CD4-positive, alpha-beta T cell treated with Interleukin-17A for 4 hours (primary cell): Measurements from ENCODE around the gene A3GALT2.
A peak's percentile ranks its signal among the peaks of the same experiment; 100 is the strongest.

ENCODE experiments used
- DNase-seq: peaks from one replicate; pipeline ENCODE4 v3.0.0-alpha.2; 2020; ENCODE audit warnings: mixed read lengths

A3GALT2 gene

DNA sequence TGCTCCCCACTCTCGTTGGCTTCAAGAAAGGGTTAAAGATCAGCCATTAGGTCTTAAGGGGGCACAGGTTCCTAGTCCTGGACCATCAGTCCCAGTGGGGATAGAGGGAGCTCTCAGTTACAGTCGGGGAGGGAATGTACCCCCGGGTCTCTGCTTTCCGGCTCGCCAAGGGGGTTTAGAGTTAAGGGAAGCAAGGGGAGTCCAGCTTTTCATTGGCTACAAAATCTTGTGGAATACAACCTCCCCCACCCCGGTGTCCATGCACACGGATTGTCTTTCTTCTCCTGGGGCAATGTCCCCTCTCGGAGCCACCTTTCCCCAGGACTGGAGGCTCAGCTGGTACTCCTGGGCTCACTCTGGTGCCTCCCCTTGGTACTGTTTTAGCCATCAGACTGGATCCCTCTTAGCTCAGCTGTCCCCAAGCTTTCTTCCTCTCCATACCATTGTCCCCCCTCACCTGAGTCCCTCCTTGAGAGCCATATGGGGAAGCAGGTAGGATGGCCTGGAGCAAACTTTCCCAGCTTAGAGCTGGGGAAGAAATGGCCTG is at the start of gene A3GALT2:
Gene A3GALT2 (minus strand): TSS at position 480 of the 547 bp plus-strand sequence. CDS start 0 bp downstream, at position 480.
- DNase-seq: no peak

DNA sequence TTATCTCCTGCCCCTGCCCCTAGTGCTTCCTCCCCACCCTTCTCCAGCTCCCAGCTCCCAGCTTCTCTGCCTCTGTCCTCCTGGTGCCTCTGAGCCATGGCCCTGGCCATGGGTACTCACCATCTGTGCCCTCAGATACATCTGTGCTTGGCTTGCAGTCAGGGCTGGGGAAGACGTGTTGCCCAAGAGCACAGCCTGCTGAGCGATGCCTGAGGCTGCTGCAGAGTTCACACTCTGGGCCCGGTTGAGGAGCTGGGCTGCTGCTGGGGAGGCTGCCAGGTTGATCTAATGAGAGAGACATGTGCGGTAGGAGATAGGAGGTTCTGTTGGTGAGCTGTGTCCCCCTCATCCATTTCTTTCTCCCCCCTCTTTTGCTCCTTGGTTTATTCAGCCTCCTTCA is 49.4 kb upstream of the A3GALT2 start:
- no peak for DNase-seq

DNA sequence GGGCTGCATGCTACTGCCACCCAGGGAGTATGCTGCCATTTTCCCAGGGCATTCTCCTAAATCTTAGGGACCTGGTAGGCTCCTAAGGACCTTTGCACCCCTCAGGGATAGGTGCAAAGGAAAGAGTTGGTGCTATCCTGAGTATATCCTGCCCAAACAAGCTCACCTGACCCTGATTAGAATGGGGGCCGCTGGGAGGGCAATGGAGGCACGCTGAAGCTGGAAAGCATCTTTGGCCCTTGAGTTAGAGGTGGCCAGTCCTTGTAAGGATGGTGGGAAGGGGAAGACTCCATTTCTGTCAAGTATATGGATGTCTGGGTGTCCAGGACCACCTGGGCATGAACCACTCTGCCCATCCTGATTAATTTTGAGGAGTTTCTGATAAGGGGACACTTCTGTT is 48.9 kb upstream of the A3GALT2 start:
- no peak for DNase-seq

DNA sequence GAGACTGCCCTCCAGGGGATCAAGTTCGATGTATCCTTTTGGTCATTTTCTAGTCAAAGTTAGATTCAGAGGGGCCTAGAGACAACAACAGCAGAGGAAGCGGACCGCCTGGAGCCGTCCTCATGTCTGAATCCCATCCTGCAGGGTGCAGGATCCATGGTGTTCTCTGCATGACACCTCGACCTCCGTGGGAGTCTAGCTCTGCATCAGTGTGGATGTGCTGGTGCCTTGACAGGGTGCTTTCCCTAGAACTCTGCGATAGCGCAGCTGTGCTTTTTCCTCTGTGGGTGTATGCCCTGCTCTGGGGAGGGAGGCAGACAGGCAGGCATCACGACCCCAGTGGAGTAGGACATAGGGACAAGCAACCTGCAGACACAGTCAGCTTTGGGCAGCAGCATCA is 48.2 kb upstream of the A3GALT2 start:
- DNase-seq: no peak

- DNase-seq: no peak
Measured at GRCh38 chr1:33368431-33368830, 47.5 kb upstream of the A3GALT2 start.

- DNase-seq: peak; percentile 94
Measured at GRCh38 chr1:33367485-33368405, 46.8 kb upstream of the A3GALT2 start.

DNA sequence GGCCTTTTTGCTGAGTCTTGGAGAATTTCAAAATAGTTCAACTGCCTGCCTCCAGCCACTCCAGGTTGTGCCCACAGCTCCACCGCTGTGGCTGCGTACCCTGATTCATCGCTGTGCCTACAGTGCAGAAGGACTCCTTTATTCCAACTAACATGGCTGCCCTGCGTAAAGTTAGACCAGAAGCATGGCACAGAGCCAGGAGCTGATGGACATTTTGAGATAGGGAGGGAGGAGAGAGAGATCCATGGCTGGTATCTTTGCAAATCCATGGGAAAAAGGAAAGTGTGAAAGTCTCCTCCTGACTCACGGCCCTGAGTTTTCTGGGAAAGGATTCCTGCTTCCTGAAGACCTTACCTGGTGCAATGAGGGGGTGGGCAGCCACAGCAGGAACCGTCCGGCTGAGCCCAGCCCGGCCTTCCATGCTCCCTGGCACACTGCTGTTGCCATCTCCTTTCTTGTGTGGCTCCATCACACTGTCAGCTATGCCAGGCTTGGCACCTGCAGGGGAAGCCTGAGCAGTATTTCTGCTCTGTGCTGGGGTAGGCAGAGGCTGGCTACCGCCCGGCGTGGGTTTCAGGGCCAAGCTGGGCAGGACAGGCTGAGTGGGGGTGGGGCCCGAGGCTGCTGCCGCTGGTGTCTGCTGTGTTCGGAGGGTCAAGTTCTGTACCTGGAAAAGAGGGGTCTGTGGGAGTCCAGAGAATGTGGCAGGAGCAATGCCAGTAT is 46.0 kb upstream of the A3GALT2 start:
- no peak for DNase-seq

- DNase-seq: no peak
Measured at GRCh38 chr1:33365560-33365997, 44.7 kb upstream of the A3GALT2 start.

- no peak for DNase-seq
Measured at GRCh38 chr1:33364565-33364918, 43.6 kb upstream of the A3GALT2 start.

- DNase-seq: no peak
Measured at GRCh38 chr1:33363470-33363861, 42.6 kb upstream of the A3GALT2 start.

GRCh38 chr1:33363021-33363420 is 42.1 kb upstream of the A3GALT2 start:
- DNase-seq: no peak

- DNase-seq: no peak
Measured at GRCh38 chr1:33361532-33362235, 40.8 kb upstream of the A3GALT2 start.

DNA sequence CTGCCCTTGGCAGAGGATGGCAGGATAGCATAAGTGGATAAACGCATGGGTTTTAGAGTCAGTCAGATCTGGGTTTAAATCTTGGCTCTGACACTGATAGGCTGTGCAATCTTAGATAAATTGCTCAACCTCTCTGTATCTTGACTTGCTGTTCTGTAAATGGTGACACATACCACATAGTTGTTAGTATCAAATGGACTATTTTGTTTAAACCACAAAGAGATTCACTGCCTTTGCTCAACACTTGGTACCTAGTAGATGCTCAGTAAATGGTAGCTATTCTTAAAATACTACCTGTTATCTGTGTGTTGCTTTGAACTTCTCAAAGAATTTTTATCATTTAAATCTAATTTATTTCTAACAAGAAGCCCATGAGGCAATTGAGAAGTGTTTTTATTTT is 39.5 kb upstream of the A3GALT2 start:
- DNase-seq: no peak

DNA sequence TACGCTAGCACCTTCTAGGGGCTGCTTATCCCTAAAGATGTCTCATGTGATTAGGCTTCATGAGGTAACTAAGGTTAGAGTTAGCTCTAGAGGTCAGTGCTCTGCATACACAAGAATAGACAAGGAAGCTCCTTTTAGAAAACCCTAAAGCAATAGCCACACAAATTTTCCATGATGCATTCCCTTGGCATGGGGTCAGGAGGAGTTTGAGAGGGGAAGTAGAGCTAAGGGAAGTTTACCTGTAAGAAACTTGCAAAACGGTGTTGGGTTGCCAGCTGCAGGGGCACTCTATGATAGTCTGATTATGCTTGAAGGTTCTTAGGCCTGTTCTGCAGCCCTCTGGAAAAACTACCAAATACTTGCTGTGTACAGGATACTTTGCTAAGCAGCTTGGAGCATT is 39.0 kb upstream of the A3GALT2 start:
- DNase-seq: no peak

DNA sequence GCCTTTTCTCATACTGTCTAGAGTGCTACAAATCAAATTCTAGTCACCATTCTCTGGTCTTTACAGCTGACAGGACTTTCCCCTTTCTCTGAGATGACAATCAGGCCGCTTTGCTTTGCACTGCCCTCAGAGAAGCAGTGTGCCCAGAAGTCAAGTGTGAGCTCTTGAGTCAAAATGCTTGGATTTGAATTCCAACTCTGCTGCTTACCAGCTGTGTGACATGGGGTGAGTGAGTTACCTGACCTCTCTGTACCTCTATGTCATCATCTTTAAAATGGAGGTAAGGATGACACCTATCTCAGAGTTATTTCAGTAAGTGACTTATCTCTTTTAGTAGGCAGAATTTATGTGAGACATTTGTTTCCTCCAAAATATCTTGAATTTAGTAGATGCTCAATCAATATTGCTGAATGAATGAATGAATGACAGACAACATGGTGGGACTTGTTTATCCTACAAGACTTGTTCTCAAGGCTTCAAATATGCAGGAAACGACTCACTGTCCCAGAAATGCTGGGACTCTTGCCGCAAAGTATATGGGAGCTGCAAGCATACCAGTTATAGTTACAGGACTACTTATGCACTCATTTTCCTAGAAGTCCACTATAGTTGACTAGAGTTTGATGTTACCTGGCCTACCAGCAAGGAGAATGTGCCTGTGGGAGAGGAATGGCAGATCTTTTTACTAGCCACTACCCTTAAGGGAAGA is 38.1 kb upstream of the A3GALT2 start:
- no peak for DNase-seq

DNA sequence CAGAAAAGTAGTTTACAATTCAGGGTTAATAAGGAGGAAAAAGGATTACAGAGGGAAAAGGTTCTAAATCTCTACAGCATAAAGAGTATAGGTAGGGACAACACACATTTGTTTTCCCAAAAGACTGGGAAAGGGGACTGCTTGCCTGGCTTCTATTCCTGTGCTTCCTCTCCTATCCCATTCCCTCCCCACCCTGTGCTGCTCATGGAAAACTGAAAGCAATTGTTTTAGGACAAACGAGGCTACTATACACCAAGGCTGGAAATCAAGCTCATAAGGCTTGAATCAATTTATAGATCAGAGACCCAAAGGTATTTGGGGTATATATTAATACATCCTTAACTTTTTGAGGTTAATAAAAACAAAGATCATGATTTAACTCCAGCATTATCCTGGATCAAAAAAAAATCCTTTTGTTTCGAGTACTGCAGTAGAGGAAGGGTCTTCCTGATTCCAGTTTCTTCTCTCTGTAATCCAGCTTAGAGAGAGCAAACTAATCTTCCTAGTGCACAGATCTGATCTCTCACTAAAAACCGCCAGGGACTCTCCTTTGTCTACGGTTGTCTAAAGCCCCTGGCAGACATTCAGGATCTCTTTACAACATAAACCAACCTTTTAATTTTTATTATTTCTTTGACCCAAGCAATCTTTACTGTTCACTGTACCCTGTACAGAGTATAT is 37.4 kb upstream of the A3GALT2 start:
- no peak for DNase-seq

DNA sequence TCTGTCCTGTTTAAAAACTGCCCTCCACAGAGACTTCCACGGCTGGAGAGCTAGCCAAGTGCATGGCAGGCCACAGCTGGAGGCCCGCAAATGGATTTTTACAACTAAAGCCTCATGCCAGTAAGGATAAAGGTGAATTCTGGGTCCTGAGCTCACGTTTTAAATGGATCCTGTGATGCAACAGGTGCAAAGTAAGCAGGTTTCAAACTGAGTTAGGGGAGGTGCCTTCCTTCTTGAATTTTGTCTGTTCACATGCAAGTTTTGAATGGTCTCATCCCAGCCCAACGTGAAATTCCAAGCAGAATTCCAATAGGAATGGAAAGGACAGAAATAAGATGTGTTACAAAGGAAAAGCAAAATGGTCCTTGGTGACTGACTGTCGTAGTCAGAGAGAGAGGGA is 36.2 kb upstream of the A3GALT2 start:
- DNase-seq: no peak

DNA sequence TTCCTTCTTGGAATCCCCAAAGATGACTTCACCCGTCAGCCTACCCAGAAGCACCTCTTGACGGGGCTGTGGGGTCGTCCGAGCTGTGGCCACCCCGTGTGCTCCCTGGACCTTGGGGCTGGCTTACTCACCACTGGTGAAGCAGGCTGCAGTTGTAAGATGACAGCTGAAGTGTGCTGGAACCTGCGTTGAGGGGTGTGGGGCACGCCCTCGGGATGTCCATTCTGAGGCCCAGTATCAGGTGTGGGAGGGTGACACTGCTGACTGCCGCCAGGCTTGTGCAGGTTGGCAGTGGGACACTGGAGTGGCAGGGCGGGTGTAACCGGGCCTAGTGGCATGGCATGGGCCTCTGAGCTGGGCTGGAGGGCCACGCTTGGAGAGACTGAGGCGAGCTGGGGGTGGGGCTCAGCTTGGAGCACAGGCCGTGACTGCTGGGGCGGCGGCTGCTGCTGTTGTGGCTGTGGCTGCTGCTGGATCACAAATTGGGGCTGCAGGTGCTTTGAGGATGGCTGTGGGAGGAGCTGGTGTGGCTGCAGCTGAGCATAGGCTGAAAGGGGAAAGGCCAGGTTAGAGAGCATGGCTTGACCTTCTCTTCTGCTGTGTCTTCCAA is 33.9 kb upstream of the A3GALT2 start:
- no peak for DNase-seq

DNA sequence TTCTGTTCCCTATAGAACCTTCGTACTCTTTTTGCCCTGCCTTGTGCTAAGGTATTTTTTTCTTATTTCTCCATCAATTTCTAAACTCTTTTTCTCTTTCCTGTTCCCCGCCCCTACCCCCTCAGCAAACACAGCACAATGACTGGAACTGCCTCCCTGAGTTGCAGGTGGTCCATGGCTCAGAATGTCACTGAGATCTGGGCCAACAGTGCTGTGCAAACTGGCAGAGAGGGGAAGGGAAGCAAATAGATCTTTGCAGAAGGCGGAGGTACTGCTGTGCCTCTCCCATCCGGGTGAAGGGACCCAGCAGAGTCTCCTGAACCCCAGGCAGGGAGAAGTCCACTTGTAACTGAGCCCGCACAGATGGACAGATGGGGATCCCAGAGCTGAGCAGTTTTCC is 32.6 kb upstream of the A3GALT2 start:
- DNase-seq: no peak

DNA sequence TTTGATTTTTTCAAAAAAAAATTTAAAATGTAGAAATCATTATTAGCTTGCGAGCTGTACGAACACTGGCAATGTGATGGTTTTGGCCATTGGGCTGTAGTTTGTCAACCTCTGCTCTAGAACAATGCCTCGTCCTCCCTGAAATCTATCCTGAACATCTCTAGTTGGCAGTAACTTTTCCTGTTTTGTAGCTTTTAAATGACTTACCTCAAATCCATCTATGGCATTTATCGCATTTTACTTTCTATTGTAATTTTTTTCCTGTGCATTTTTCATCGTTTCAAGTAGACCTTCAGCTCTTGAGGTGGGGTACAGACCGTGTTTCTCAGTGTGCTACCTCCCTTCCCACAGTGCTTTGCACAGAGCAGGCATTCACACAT is 30.4 kb upstream of the A3GALT2 start:
- DNase-seq: no peak

DNA sequence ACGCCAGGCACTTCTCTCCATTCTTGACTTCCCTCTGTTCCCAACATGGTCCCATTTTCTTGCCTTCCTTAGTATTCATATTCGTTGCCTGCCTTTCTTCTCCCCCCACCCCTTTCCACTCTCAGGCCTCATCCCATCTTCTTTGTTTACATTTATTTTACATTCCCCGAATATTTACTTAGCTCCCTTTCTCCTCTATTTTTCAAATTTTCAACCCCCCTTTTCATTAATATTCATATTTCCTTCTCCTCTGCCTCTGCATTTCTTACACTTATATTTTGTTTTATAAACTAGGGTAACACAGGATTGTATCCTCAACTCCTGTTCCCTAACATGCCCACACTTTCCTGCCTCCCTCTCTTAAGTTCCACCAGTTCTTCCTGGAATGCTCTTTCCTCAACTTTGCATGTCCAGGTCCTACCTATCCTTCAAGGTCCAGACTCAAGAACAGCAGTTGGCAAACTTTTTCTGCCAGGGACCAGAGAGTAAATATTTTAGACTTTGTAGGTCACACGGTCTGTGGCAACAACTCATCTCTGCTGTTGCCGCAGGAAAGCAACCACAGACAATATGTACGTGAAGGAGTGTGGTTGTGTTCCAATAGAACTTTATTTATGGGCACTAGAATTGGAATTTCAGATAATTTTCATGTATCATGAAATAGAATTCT is 29.8 kb upstream of the A3GALT2 start:
- DNase-seq: no peak
